SW 1271 (cell line): ENCODE results near the gene DIO3.

ENCODE experiments used
- DNase-seq, 2 experiments: peaks; one replicate each; lab custom pipeline; 2025; lab: John Stamatoyannopoulos, UW

Gene DIO3

GRCh38 chr14:101583006-101583714 is 21.9 kb downstream of the DIO3 start:
- DNase-seq, result no peak

GRCh38 chr14:101583715-101584054 is 22.4 kb downstream of the DIO3 start:
- no peak for DNase-seq

GRCh38 chr14:101584055-101584859 is 23.0 kb downstream of the DIO3 start:
- no peak for DNase-seq

- DNase-seq, result no peak
Measured at GRCh38 chr14:101585211-101585610, 23.9 kb downstream of the DIO3 start.

- DNase-seq, result no peak
Measured at GRCh38 chr14:101586531-101587430, 25.5 kb downstream of the DIO3 start.

GRCh38 chr14:101587441-101587911 is 26.2 kb downstream of the DIO3 start:
- DNase-seq, result no peak

GRCh38 chr14:101588286-101588975 is 27.1 kb downstream of the DIO3 start:
- no peak for DNase-seq

GRCh38 chr14:101588990-101589389 is 27.7 kb downstream of the DIO3 start:
- DNase-seq, result no peak

GRCh38 chr14:101589486-101590015 is 28.3 kb downstream of the DIO3 start:
- DNase-seq, result no peak

- no peak for DNase-seq
Measured at GRCh38 chr14:101590062-101590461, 28.8 kb downstream of the DIO3 start.

- no peak for DNase-seq
Measured at GRCh38 chr14:101590616-101591015, 29.3 kb downstream of the DIO3 start.

GRCh38 chr14:101591121-101591520 is 29.8 kb downstream of the DIO3 start:
- DNase-seq, result no peak

- DNase-seq, result no peak
Measured at GRCh38 chr14:101591582-101591981, 30.3 kb downstream of the DIO3 start.

GRCh38 chr14:101593411-101594238 is 32.3 kb downstream of the DIO3 start:
- DNase-seq, result no peak

GRCh38 chr14:101594511-101595148 is 33.3 kb downstream of the DIO3 start:
- no peak for DNase-seq

- DNase-seq, result no peak
Measured at GRCh38 chr14:101595349-101595748, 34.1 kb downstream of the DIO3 start.

- DNase-seq, result no peak
Measured at GRCh38 chr14:101595887-101596721, 34.8 kb downstream of the DIO3 start.

GRCh38 chr14:101596742-101597141 is 35.4 kb downstream of the DIO3 start:
- DNase-seq, result no peak

- DNase-seq, result no peak
Measured at GRCh38 chr14:101598159-101598558, 36.9 kb downstream of the DIO3 start.
